HepG2 (cell line): ENCODE measurements around the gene NUP93. TPM values are rescaled to one million over a fixed set of nuclear protein-coding genes. Genes with fewer than 3 reads are reported as not detected.

ENCODE experiments used
- ATAC-seq: fragments of 200-7000 bp; cut with Tn5 transposase; 3 replicates; pipeline ENCODE4 v1.9.1; 2020; ENCODE audit warnings: mild to moderate bottlenecking, moderate library complexity
- BruUV-seq: library from RNA; stranded (reverse); fragments of 400-500 nt; replicated peaks from 2 replicates; lab custom pipeline; 2021; lab: Mats Ljungman, UMichigan
- CTCF ChIA-PET: fragments of 300-600 bp; formaldehyde crosslinking; extraction: SDS; loops from one replicate; lab custom pipeline; 2021; ENCODE audit warnings: low total read pairs, inconsistent platforms, low intra/inter-chr PET ratio; lab: Yijun Ruan, JAX
- POLR2A ChIA-PET: fragments of 350-600 bp; sonication (Branson Sonifier 250); formaldehyde crosslinking; loops from one replicate; lab custom pipeline; 2020; ENCODE audit warnings: antibody characterized with exemption, inconsistent platforms; lab: Yijun Ruan, JAX
- DNase-seq: peaks from one replicate; pipeline ENCODE4 v3.0.0-alpha.2; 2015; ENCODE audit warnings: low spot score
- FAIRE-seq: peaks from 3 replicates; lab custom pipeline; 2011; peaks lifted over from hg19 to GRCh38; lab: Jason Lieb, UNC
- H2AFZ ChIP-seq: one replicate; pipeline ENCODE4 v1.6.1; 2011; ENCODE audit warnings: low read length, inconsistent platforms
- H3K27ac ChIP-seq: fragments of 300-600 bp; 3 replicates; pipeline ENCODE4 v1.8.0; 2011; ENCODE audit warnings: mixed run types, mild to moderate bottlenecking, mixed read lengths, low read length, inconsistent platforms; ENCODE audit not compliant: insufficient read depth; ENCODE audit errors: extremely low read length
- H3K27me3 ChIP-seq, 2 experiments: fragments of 200-600 bp in 1 of 2; 2 replicates in 1 of 2; 3 replicates in 1 of 2; pipeline versions ENCODE4 v1.6.0 to v1.8.0; 2011; ENCODE audit warnings: low read length in 2 of 2, mild to moderate bottlenecking in 2 of 2, moderate library complexity in 2 of 2, inconsistent platforms in 1 of 2; ENCODE audit not compliant: insufficient read depth in 2 of 2, control insufficient read depth in 1 of 2
- H3K36me3 ChIP-seq, 2 experiments: fragments of 200-600 bp in 1 of 2; replicated peaks in 1 of 2; 2 replicates in 1 of 2; 3 replicates in 1 of 2; pipeline versions ENCODE4 v1.5.1 to v1.8.0; 2011; ENCODE audit warnings: low read length in 2 of 2, inconsistent platforms in 1 of 2; ENCODE audit not compliant: insufficient read depth in 2 of 2, control insufficient read depth in 1 of 2
- H3K4me1 ChIP-seq: 2 replicates; pipeline ENCODE4 v1.5.1; 2012; ENCODE audit warnings: low read length, inconsistent platforms; ENCODE audit not compliant: insufficient read depth
- H3K4me2 ChIP-seq: 2 replicates; pipeline ENCODE4 v1.6.0; 2011; ENCODE audit warnings: low read depth, low read length, inconsistent platforms
- H3K4me3 ChIP-seq, 3 experiments: fragments of 200-600 bp in 1 of 3; sonication (generic), shearing (Covaris generic) in 1 of 3; replicated peaks in 1 of 3; 2 replicates each; pipeline ENCODE4 v1.5.1; 2011 to 2016; ENCODE audit warnings: low read length in 3 of 3, inconsistent platforms in 2 of 3, low read depth in 2 of 3, mild to moderate bottlenecking in 2 of 3, control low read depth in 1 of 3, mixed read lengths in 1 of 3; ENCODE audit not compliant: insufficient read depth in 1 of 3
- H3K79me2 ChIP-seq: one replicate; pipeline ENCODE4 v1.6.1; 2011; ENCODE audit warnings: low read length, inconsistent platforms; ENCODE audit not compliant: insufficient read depth
- H3K9ac ChIP-seq: 2 replicates; pipeline ENCODE4 v1.6.0; 2011; ENCODE audit warnings: mild to moderate bottlenecking, low read depth, low read length, inconsistent platforms; ENCODE audit not compliant: insufficient read depth
- H3K9me3 ChIP-seq: 2 replicates; pipeline ENCODE4 v1.5.1; 2012; ENCODE audit warnings: mild to moderate bottlenecking, low read length
- H4K20me1 ChIP-seq: 2 replicates; pipeline ENCODE4 v1.6.0; 2011; ENCODE audit warnings: inconsistent platforms, mild to moderate bottlenecking, low read length, moderate library complexity; ENCODE audit not compliant: insufficient read depth
- LBX2 ChIP-seq: sonication (generic); formaldehyde crosslinking; IDR thresholded peaks from 2 replicates; pipeline ENCODE4 v1.5.0; 2020; ENCODE audit warnings: missing genetic modification reagents, mild to moderate bottlenecking, borderline replicate concordance
- PCBP2 ChIP-seq: fragments of 200-400 bp; formaldehyde crosslinking; optimal IDR thresholded peaks from 2 replicates; pipeline ENCODE3; 2018; ENCODE audit warnings: low read length, low read depth; ENCODE audit not compliant: poor library complexity, severe bottlenecking
- TMF1 ChIP-seq: sonication (generic); formaldehyde crosslinking; IDR thresholded peaks from 2 replicates; pipeline ENCODE4 v1.8.1; 2022; ENCODE audit warnings: low read depth, missing genetic modification reagents
- ZBTB4 ChIP-seq: sonication (generic); formaldehyde crosslinking; IDR thresholded peaks from 2 replicates; pipeline ENCODE4 v1.4.0; 2020; ENCODE audit warnings: missing genetic modification reagents, mild to moderate bottlenecking, borderline replicate concordance
- ZNF816 ChIP-seq: sonication (generic); formaldehyde crosslinking; IDR thresholded peaks from 2 replicates; pipeline ENCODE4 v1.8.0; 2022; ENCODE audit warnings: missing genetic modification reagents, mild to moderate bottlenecking, borderline replicate concordance
- WGBS: methylation state at CpG from one replicate; pipeline ENCODE4 v1.1.6; 2017; ENCODE audit warnings: low lambda C conversion rate; 5-methylcytosine and 5-hydroxymethylcytosine counted together
- in situ Hi-C: cut with HindIII; loops from 2 replicates; pipeline ENCODE4 v1.10.0; 2017; ENCODE audit warnings: low pct_unique_long_range_greater_than_20kb; ENCODE audit not compliant: extremely low pct_ligation_motif_present
- intact Hi-C: fragments of 100-400 bp; cut with micrococcal nuclease; formaldehyde crosslinking; loops from one replicate; pipeline ENCODE4 v1.10.0; 2022; ENCODE audit not compliant: unreplicated experiment
- polyA plus RNA-seq, 8 experiments: library from polyadenylated mRNA; depleted of rRNA in 3 of 8; stranded (reverse) in 7 of 8; unstranded in 1 of 8; fragments of >200 nt; fragmentation: Illumina TruSeq in 4 of 8; extraction: Trizol in 4 of 8; gene quantifications; 2 replicates each; pipeline versions ENCODE4 v1.2.1 to v1.2.3, GENCODE V29; 2011 to 2016; ENCODE audit warnings: low read depth in 4 of 8, missing spikeins in 1 of 8, mixed read lengths in 1 of 8; ENCODE audit not compliant: insufficient read depth in 1 of 8
- total RNA-seq, 5 experiments: library from RNA; depleted of rRNA; stranded (reverse); fragments of >200 nt; fragmentation: Illumina TruSeq; extraction: Trizol; gene quantifications; 2 replicates each; pipeline ENCODE4 v1.2.3, GENCODE V29; 2016; ENCODE audit warnings: low read depth in 1 of 5
- TF ChIP-seq, protein P1 (sequence below): sonication (generic); formaldehyde crosslinking; IDR thresholded peaks from 2 replicates; pipeline ENCODE4 v1.4.0; 2020; ENCODE audit warnings: missing genetic modification reagents
- TF ChIP-seq, protein P2 (sequence below): sonication (generic); formaldehyde crosslinking; IDR thresholded peaks from 2 replicates; pipeline ENCODE4 v1.4.0; 2020; ENCODE audit warnings: mild to moderate bottlenecking, missing genetic modification reagents, borderline replicate concordance

NUP93 gene
- total and polyA plus RNA-seq, 2 of the 13 experiments (the other 11 are each of a cell fraction or from before 2014, with no cell fraction given) = 58.5 to 140 TPM

GRCh38 chr16:56741399-56741798 is 11.5 kb downstream of the NUP93 start:
- Histone ChIP-seq H3K27ac (no peak overlapping the region), H3K27me3 (no peaks in the 10 kb centered on the region), H4K20me1 (peaks cover 8% of the 10 kb centered on the region; the same call in 1 of the 2 replicates), H3K79me2 (peaks cover 52% of the 10 kb centered on the region), H3K4me3 (no peak overlapping the region), H3K4me1 (peaks cover 44% of the 10 kb centered on the region), H3K9ac (no peak overlapping the region), H3K9me3 (no peaks in the 10 kb centered on the region), H2AFZ (no peak overlapping the region), H3K4me2 (no peak overlapping the region), H3K36me3 (peaks cover 2 to 5% of the 10 kb centered on the region in 2 experiments; a peak in 3 of 5 replicates)
- in situ Hi-C loops = no loop called here
- no peak for FAIRE-seq
- 47% methylated on average over 2 of the region's 2 CpGs for WGBS
- POLR2A ChIA-PET = no interaction called here
- CTCF ChIA-PET = no interaction called here
- no peak for ATAC-seq
- intact Hi-C loops = no loop called here
- no peak for DNase-seq
- BruUV-seq = no TSS peak
- no peak for TF ChIP-seq TMF1 (CRISPR knock-in tag)
- TF ChIP-seq PCBP2 = no peak
- TF ChIP-seq LBX2 (CRISPR knock-in tag) = no peak
- TF ChIP-seq, protein P1, sequence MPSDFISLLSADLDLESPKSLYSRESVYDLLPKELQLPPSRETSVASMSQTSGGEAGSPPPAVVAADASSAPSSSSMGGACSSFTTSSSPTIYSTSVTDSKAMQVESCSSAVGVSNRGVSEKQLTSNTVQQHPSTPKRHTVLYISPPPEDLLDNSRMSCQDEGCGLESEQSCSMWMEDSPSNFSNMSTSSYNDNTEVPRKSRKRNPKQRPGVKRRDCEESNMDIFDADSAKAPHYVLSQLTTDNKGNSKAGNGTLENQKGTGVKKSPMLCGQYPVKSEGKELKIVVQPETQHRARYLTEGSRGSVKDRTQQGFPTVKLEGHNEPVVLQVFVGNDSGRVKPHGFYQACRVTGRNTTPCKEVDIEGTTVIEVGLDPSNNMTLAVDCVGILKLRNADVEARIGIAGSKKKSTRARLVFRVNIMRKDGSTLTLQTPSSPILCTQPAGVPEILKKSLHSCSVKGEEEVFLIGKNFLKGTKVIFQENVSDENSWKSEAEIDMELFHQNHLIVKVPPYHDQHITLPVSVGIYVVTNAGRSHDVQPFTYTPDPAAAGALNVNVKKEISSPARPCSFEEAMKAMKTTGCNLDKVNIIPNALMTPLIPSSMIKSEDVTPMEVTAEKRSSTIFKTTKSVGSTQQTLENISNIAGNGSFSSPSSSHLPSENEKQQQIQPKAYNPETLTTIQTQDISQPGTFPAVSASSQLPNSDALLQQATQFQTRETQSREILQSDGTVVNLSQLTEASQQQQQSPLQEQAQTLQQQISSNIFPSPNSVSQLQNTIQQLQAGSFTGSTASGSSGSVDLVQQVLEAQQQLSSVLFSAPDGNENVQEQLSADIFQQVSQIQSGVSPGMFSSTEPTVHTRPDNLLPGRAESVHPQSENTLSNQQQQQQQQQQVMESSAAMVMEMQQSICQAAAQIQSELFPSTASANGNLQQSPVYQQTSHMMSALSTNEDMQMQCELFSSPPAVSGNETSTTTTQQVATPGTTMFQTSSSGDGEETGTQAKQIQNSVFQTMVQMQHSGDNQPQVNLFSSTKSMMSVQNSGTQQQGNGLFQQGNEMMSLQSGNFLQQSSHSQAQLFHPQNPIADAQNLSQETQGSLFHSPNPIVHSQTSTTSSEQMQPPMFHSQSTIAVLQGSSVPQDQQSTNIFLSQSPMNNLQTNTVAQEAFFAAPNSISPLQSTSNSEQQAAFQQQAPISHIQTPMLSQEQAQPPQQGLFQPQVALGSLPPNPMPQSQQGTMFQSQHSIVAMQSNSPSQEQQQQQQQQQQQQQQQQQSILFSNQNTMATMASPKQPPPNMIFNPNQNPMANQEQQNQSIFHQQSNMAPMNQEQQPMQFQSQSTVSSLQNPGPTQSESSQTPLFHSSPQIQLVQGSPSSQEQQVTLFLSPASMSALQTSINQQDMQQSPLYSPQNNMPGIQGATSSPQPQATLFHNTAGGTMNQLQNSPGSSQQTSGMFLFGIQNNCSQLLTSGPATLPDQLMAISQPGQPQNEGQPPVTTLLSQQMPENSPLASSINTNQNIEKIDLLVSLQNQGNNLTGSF (CRISPR knock-in tag) = no peak
- TF ChIP-seq, protein P2, sequence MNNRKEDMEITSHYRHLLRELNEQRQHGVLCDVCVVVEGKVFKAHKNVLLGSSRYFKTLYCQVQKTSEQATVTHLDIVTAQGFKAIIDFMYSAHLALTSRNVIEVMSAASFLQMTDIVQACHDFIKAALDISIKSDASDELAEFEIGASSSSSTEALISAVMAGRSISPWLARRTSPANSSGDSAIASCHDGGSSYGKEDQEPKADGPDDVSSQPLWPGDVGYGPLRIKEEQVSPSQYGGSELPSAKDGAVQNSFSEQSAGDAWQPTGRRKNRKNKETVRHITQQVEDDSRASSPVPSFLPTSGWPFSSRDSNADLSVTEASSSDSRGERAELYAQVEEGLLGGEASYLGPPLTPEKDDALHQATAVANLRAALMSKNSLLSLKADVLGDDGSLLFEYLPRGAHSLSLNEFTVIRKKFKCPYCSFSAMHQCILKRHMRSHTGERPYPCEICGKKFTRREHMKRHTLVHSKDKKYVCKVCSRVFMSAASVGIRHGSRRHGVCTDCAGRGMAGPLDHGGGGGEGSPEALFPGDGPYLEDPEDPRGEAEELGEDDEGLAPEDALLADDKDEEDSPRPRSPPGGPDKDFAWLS (CRISPR knock-in tag) = no peak
- no peak for TF ChIP-seq ZNF816
- no peak for TF ChIP-seq ZBTB4 (CRISPR knock-in tag)
